Ascending aorta (tissue), 2 donors: ENCODE results near the gene RNF4. TPM values are rescaled to one million over a fixed set of nuclear protein-coding genes. Genes with fewer than 3 reads are reported as not detected.
A peak's percentile ranks its signal among the peaks of the same experiment; 100 is the strongest.

Experiments
- DNase-seq, 2 donors: peaks; one replicate each; pipeline ENCODE4 v3.0.0-alpha.2; 2019; ENCODE audit warnings: low spot score in 2 of 2
- H3K27ac ChIP-seq, 2 donors: fragments of 200-600 bp; sonication (generic); one replicate each; pipeline ENCODE4 v1.5.1; 2016 to 2017; ENCODE audit warnings: mild to moderate bottlenecking in 1 of 2
- H3K27me3 ChIP-seq: fragments of 200-600 bp; sonication (generic); one replicate; pipeline ENCODE4 v1.5.1; 2017
- H3K36me3 ChIP-seq, 2 donors: fragments of 200-600 bp; sonication (generic); one replicate each; pipeline ENCODE4 v1.5.1; 2016
- H3K4me1 ChIP-seq, 2 donors: fragments of 200-600 bp; sonication (generic); one replicate each; pipeline ENCODE4 v1.5.1; 2016 to 2017; ENCODE audit warnings: mild to moderate bottlenecking in 1 of 2
- H3K4me3 ChIP-seq, 2 donors: fragments of 200-600 bp; sonication (generic); one replicate each; pipeline ENCODE4 v1.5.1; 2016 to 2017; ENCODE audit warnings: mild to moderate bottlenecking in 1 of 2
- H3K9me3 ChIP-seq, 2 donors: fragments of 200-600 bp; sonication (generic); one replicate each; pipeline ENCODE4 v1.5.1; 2016
- CTCF ChIP-seq, 3 experiments: fragments of 200-600 bp in 2 of 3; fragments of 450-650 bp in 1 of 3; sonication (generic) in 2 of 3; IDR thresholded peaks; one replicate each; pipeline ENCODE4 v1.5.1; 2016 to 2019; ENCODE audit warnings: antibody characterized with exemption in 3 of 3, mild to moderate bottlenecking in 1 of 3, moderate library complexity in 1 of 3
- intact Hi-C: fragments of 100-400 bp; cut with DNase I; formaldehyde crosslinking; loops from one replicate; pipeline ENCODE4 v1.15.1; 2023
- total RNA-seq: library from RNA; depleted of rRNA; stranded (reverse); fragments of >200 nt; gene quantifications from one replicate; pipeline ENCODE4 v1.1.0, GENCODE V29; 2016

RNF4 gene
- total RNA-seq, 1 donor from 2014 or later: 19.3 TPM

- H3K4me1 ChIP-seq: no peaks in the 10 kb centered on the region
- H3K27ac ChIP-seq: peak overlapping the region; percentile 12 to 39
- no peak overlapping the region for H3K4me3 ChIP-seq
- DNase-seq: no peak
- no peaks in the 10 kb centered on the region for H3K27me3 ChIP-seq
- peaks cover 0 to 8% of the 10 kb centered on the region in 2 donors for H3K9me3 ChIP-seq
- intact Hi-C loops: no loop called here
- H3K36me3 ChIP-seq: peaks cover 24 to 47% of the 10 kb centered on the region in 2 donors
- no peak for TF ChIP-seq CTCF (IDR thresholded peaks at IDR 0.05)
Measured at GRCh38 chr4:2489081-2489805, 20.3 kb downstream of the RNF4 start.

DNA sequence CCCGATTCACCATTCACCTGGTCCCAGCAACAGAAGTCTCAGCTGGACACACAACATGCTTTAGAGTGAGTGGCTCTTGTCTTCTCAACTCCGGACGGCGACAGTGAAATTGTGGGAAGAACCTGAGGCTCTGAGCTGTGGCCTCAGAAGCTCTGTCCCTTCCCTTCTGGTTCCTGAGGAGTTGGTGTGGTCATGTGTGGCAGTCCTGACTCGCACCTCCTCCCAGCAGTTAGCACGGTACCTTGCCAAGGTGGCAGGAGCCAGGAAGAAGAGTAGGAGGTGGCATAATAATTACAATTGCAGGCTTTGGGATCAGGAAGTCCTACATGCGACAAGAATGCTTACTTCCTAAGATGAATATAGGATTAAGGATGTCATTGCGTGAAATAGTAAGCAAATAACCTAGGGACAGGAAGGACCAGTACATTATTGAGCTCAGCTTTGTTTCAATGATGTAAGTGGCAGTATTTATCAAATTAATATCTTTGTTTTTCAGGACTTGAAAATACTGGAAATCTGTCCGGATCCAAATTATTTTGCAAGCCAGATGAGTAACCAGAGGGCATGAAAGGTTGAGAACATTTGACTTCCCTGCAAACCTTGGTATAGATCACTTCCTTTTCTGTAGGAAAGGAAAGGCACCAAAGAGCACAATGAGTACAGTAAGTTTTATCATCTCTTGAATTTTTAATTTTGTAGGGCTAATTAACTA, 21.1 kb downstream of the RNF4 start:
- Histone ChIP-seq H3K36me3 (peaks cover 24 to 47% of the 10 kb centered on the region in 2 donors), H3K27ac (peak overlapping the region; percentile 12 to 39)

GRCh38 chr4:2492970-2493369, 24.1 kb downstream of the RNF4 start:
- H3K4me3 ChIP-seq: no peak overlapping the region
- DNase-seq: no peak
- H3K27ac ChIP-seq: no peak overlapping the region
- intact Hi-C loops: no loop called here
- H3K4me1 ChIP-seq: peaks cover 0 to 3% of the 10 kb centered on the region in 2 donors
- H3K36me3 ChIP-seq: peaks cover 38 to 68% of the 10 kb centered on the region in 2 donors
- no peak for TF ChIP-seq CTCF (IDR thresholded peaks at IDR 0.05)
- peaks cover 0 to 9% of the 10 kb centered on the region in 2 donors for H3K9me3 ChIP-seq
- H3K27me3 ChIP-seq: no peaks in the 10 kb centered on the region

More for the DNA sequence above, 21.1 kb downstream of the RNF4 start:
- peaks cover 0 to 9% of the 10 kb centered on the region in 2 donors for H3K9me3 ChIP-seq
- no peak overlapping the region for H3K4me3 ChIP-seq
- no peak for TF ChIP-seq CTCF (IDR thresholded peaks at IDR 0.05)
- intact Hi-C loops: no loop called here
- DNase-seq: no peak
- no peaks in the 10 kb centered on the region for H3K27me3 ChIP-seq
- peaks cover 0 to under 1% of the 10 kb centered on the region in 2 donors for H3K4me1 ChIP-seq

- Histone ChIP-seq H3K9me3 (peaks cover 0 to 9% of the 10 kb centered on the region in 2 donors), H3K27ac (no peak overlapping the region), H3K4me1 (peaks cover 0 to 3% of the 10 kb centered on the region in 2 donors), H3K36me3 (peaks cover 52 to 80% of the 10 kb centered on the region in 2 donors), H3K27me3 (no peaks in the 10 kb centered on the region), H3K4me3 (no peak overlapping the region)
- intact Hi-C loops: no loop called here
- DNase-seq: no peak
- TF ChIP-seq CTCF (IDR thresholded peaks at IDR 0.05): no peak
Measured at GRCh38 chr4:2494992-2495391, 26.1 kb downstream of the RNF4 start.

- peaks cover 0 to 9% of the 10 kb centered on the region in 2 donors for H3K9me3 ChIP-seq
- no peak overlapping the region for H3K4me3 ChIP-seq
- H3K27ac ChIP-seq: no peak overlapping the region
- no peak for TF ChIP-seq CTCF (IDR thresholded peaks at IDR 0.05)
- no peaks in the 10 kb centered on the region for H3K27me3 ChIP-seq
- H3K36me3 ChIP-seq: peaks cover 48 to 82% of the 10 kb centered on the region in 2 donors
- peaks cover 0 to 3% of the 10 kb centered on the region in 2 donors for H3K4me1 ChIP-seq
- no peak for DNase-seq
- intact Hi-C loops: no loop called here
Measured at GRCh38 chr4:2497324-2497723, 28.4 kb downstream of the RNF4 start.
